Skeletal muscle satellite cell (primary cell): ENCODE data around the gene DDX39B.
A peak's percentile ranks its signal among the peaks of the same experiment; 100 is the strongest.

Experiments
- H3K27me3 ChIP-seq: 2 replicates; pipeline ENCODE4 v1.7.0; 2013; ENCODE audit warnings: low read length; ENCODE audit not compliant: control insufficient read depth, insufficient read depth
- H3K36me3 ChIP-seq: 2 replicates; pipeline ENCODE4 v1.7.0; 2013; ENCODE audit warnings: mild to moderate bottlenecking, control low read depth, low read length; ENCODE audit not compliant: insufficient read depth
- H3K4me1 ChIP-seq: 2 replicates; pipeline ENCODE4 v1.7.0; 2013; ENCODE audit warnings: low read length; ENCODE audit not compliant: control insufficient read depth, insufficient read depth
- H3K4me2 ChIP-seq: 2 replicates; pipeline ENCODE4 v1.7.0; 2013; ENCODE audit warnings: mild to moderate bottlenecking, low read length
- H3K4me3 ChIP-seq: 2 replicates; pipeline ENCODE4 v1.7.0; 2013; ENCODE audit warnings: low read length
- H3K9ac ChIP-seq: 2 replicates; pipeline ENCODE4 v1.7.0; 2013; ENCODE audit warnings: mild to moderate bottlenecking, low read depth, low read length, moderate library complexity
- H3K9me3 ChIP-seq: replicated peaks from 2 replicates; pipeline ENCODE4 v1.7.0; 2013; ENCODE audit warnings: mild to moderate bottlenecking, control low read depth, low read length

Gene DDX39B

DNA sequence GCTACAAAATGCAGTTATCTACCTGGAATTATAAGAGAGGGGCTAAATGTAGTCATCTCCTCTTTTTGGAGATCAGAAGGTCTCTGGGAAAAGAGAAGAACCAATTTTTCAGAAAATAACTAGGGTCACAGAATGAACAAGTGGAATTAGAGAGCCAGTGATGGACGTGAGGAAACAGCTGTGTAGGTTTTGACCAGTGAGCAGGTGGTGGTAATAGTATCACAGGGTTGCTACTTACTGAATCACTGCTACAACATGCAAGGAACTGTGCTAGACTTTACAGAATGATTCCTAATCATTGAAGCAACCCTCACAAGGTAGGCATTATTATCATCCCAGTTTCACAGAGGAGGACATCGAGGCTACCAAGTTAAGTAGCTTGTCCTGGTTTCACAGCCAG is 2.9 kb upstream of the DDX39B start:
- Histone ChIP-seq H3K36me3 (peaks cover 20% of the 10 kb centered on the region), H3K4me2 (no peak overlapping the region), H3K9me3 (no peaks in the 10 kb centered on the region), H3K4me3 (no peak overlapping the region), H3K9ac (no peak overlapping the region), H3K4me1 (peaks cover 29% of the 10 kb centered on the region), H3K27me3 (no peaks in the 10 kb centered on the region)

DNA sequence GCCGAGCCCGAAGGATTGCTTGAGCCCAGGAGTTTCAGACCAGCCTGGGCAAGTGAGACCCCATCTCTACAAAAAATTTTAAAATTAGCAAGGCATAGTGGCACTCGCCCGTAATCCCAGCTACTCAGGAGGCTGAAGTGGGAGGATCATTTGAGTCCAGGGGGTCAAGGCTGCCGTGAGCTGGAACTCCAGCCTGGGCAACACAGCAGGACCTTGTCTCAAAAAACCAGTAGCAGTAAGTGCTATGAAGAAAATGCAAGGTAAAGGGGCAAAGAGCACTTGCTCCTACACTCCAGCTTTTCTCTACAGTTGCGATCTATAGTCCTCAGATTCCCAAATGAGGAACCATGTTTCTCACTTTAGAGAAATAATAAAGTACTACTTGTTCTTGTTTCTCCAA is 1.8 kb upstream of the DDX39B start:
- Histone ChIP-seq H3K4me2 (no peak overlapping the region), H3K4me3 (no peak overlapping the region), H3K4me1 (peaks cover 39% of the 10 kb centered on the region), H3K9me3 (no peaks in the 10 kb centered on the region), H3K36me3 (peaks cover 25% of the 10 kb centered on the region), H3K9ac (no peak overlapping the region), H3K27me3 (no peaks in the 10 kb centered on the region)

DNA sequence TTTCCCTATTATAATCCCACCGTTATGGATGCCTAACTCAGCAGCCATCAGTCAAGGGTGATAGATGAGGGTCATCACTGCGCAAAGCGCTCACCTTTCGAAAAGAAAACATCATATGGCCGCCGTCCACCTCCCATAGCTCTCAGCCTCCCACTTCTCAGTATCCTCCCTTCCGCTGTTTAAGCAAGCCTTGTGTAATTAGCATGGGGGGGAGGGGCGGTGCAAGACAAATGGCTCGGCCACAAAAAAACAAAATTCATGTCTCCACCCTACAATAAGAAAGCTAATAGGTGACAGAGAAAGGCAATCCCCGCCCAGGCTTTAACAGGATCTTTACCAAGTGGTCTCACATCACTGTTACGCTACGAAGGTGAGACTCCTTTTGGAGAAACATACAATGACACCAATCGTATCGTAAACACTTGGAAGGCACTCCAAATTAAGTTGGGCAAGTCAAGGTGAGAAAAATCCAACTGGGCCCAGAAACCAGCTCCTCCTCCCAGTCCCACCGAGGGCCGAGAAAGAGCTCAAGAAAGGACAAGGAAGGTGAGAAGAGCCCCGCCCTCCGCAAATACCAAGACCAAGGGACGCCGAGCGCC is 645 bp downstream of the DDX39B start:
- no peaks in the 10 kb centered on the region for H3K9me3 ChIP-seq
- H3K9ac ChIP-seq = peak overlapping the region; percentile 99
- H3K4me1 ChIP-seq = peaks cover 30% of the 10 kb centered on the region
- H3K36me3 ChIP-seq = peaks cover 49% of the 10 kb centered on the region
- H3K4me3 ChIP-seq = peak overlapping the region; percentile 87
- H3K4me2 ChIP-seq = peak overlapping the region; percentile 92
- no peaks in the 10 kb centered on the region for H3K27me3 ChIP-seq

DNA sequence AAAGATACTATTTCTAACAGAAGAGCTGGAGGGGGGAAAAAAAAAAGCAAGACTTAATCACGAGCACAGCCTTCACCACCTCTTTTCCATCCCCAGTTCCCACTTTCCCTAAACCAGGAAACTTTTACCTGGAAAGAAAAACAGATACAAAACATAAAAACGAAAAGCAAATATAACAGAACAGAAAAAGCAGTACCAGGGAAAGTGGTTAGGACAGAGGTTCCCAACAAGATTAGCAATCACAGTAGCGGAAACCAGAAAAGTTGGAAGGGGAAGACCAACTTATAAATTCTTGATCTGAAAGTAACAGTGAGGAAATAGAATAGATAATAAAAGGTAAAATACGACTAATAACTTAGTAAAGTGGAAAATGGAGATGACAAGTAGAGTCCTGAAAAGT is 1.2 kb downstream of the DDX39B start:
- Histone ChIP-seq H3K9ac (peak overlapping the region; percentile 99), H3K4me3 (peak overlapping the region; percentile 87)

DNA sequence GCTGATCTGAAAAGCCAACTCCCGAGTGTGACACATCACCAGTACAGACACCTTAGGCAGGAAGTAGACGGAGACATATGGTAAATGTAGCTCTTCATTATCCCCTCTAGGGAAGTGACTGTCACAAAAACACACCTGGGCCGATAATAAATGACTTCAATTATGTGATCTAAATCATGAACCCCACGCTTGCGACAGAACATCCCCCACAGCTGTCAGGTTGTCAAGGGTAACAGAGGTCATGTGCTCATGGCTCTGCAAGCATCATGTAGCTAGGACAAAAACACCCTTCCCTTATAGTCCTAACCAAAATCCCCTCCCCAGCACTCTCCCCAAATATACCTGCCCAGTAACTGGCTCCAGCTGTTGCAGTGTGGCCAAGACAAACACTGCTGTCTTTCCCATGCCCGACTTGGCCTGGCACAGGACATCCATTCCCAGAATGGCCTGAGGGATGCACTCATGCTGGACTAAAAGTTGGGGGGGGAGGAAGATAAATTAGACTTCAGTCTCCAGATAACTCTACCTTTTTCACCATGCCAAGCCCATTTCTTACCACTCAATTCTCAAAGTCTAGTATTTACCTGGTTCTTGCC is 2.9 kb downstream of the DDX39B start:
- no peaks in the 10 kb centered on the region for H3K9me3 ChIP-seq
- H3K9ac ChIP-seq = peak overlapping the region; percentile 99
- no peaks in the 10 kb centered on the region for H3K27me3 ChIP-seq
- peak overlapping the region; percentile 87 for H3K4me3 ChIP-seq
- H3K4me2 ChIP-seq = peak overlapping the region; percentile 92
- H3K36me3 ChIP-seq = peaks cover 71% of the 10 kb centered on the region
- H3K4me1 ChIP-seq = peaks cover 26% of the 10 kb centered on the region

More for the DNA sequence above, 1.2 kb downstream of the DDX39B start:
- no peaks in the 10 kb centered on the region for H3K9me3 ChIP-seq
- H3K36me3 ChIP-seq = peaks cover 54% of the 10 kb centered on the region
- H3K4me2 ChIP-seq = peak overlapping the region; percentile 92
- peaks cover 26% of the 10 kb centered on the region for H3K4me1 ChIP-seq
- H3K27me3 ChIP-seq = no peaks in the 10 kb centered on the region

DNA sequence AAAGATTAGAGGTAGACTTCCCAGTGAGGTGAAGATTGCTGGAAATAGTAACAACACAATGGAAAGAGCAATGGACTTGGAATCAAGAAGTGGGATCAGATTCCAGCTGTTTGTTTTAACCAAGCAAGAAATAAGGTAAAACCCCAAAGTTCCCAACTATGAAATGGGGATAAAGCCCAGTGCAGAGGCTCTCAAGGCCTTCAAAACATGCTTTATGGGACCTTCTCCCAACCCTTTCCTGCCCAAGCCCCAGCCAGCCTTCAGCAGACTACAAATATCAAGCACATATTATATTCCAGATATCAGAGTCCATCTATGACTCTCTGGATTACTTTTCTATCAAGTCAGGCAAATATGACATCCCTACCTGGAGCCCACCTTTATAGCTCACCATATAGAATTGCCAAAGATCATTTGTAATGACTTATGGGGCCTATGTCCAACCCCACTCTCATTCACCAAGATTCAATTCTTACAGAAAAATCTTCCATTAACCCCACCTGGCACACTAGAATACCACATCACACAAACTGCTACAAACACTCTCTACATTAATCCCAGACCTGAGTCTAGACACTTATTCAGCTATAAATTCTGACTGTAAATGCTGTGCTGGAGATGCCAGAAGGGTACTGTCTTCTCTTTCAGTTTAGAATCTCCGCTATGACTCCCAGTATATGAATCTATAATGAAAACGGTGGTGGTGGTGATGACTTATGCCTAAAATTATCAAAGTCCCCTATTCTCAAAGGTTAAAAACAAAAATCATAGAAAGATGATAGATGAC is 6.1 kb downstream of the DDX39B start:
- Histone ChIP-seq H3K9me3 (no peaks in the 10 kb centered on the region), H3K36me3 (peaks cover 96% of the 10 kb centered on the region), H3K4me3 (no peak overlapping the region), H3K4me1 (peaks cover 21% of the 10 kb centered on the region), H3K27me3 (no peaks in the 10 kb centered on the region), H3K4me2 (no peak overlapping the region), H3K9ac (no peak overlapping the region)

DNA sequence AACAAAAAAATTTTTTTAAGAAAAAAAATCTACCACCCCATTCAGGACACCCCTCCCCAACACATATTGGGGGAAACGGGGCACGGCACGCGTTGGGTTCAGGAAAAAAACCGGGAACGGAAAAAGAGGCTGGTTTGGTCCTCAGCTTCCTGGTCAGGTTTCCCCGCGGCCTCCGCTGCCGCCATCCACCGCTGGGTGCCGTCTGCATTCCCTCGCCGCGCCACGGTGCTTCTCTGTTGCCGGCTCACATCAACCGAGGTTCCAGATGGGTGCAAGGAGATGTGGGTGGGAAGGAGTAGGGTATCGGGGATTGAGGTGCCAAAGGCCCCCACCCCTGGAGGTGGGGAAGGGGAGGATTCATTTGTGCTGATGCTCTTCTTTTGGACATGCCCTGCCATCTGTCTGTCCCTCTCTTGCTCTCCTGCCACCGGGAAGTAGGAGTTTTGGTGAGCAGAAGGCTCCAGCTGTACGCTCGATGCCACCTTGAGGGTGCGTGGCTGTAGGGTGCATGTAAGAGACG is 7.2 kb downstream of the DDX39B start:
- Histone ChIP-seq H3K9me3 (no peaks in the 10 kb centered on the region), H3K9ac (no peak overlapping the region), H3K4me1 (peaks cover 12% of the 10 kb centered on the region), H3K36me3 (peaks cover 95% of the 10 kb centered on the region), H3K4me3 (no peak overlapping the region), H3K4me2 (no peak overlapping the region), H3K27me3 (no peaks in the 10 kb centered on the region)

DNA sequence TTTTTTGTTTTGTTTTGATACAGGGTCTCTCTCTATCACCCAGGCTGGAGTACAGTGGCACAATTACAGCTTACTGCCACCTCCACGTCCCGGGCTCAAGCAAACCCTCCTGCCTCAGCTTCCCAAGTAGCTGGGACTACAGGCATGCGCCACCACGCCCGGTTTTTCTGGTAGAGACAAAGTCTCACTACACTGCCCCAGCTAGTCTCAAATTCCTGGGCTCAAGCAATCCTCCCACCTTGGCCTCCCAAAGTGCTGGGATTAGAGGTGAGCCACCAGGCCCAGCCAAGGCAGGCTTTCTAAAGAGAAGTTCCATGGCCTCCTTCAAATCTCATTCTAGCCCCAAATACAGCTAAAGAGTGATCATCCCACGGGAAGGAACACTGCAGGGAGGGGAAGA is 7.8 kb downstream of the DDX39B start:
- no peaks in the 10 kb centered on the region for H3K27me3 ChIP-seq

DNA sequence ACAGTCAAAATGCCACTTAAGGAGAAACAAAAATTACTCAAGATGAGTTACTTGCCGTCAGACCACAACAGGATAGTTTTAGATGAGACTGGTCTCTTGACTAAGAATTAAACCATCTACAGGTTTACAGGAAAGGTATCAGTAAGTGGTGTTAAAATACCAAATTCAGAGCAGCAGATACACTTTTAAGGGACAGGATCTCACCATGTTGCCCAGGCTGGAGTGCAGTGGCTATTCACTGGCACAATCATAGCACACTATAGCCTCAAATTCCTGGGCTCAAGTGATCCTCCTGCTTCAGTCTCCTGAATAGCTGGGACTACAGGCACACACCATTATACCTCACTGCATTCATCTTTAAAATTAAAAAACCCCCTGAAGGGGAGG is 8.4 kb downstream of the DDX39B start:
- peaks cover under 1% of the 10 kb centered on the region for H3K4me1 ChIP-seq
- no peaks in the 10 kb centered on the region for H3K27me3 ChIP-seq
- H3K9me3 ChIP-seq = no peaks in the 10 kb centered on the region
- H3K4me2 ChIP-seq = no peak overlapping the region
- no peak overlapping the region for H3K9ac ChIP-seq
- no peak overlapping the region for H3K4me3 ChIP-seq
- H3K36me3 ChIP-seq = peaks cover 87% of the 10 kb centered on the region

More for the DNA sequence above, 7.8 kb downstream of the DDX39B start:
- Histone ChIP-seq H3K9ac (no peak overlapping the region), H3K36me3 (peaks cover 92% of the 10 kb centered on the region), H3K4me3 (no peak overlapping the region), H3K9me3 (no peaks in the 10 kb centered on the region), H3K4me2 (no peak overlapping the region), H3K4me1 (peaks cover 6% of the 10 kb centered on the region)

DNA sequence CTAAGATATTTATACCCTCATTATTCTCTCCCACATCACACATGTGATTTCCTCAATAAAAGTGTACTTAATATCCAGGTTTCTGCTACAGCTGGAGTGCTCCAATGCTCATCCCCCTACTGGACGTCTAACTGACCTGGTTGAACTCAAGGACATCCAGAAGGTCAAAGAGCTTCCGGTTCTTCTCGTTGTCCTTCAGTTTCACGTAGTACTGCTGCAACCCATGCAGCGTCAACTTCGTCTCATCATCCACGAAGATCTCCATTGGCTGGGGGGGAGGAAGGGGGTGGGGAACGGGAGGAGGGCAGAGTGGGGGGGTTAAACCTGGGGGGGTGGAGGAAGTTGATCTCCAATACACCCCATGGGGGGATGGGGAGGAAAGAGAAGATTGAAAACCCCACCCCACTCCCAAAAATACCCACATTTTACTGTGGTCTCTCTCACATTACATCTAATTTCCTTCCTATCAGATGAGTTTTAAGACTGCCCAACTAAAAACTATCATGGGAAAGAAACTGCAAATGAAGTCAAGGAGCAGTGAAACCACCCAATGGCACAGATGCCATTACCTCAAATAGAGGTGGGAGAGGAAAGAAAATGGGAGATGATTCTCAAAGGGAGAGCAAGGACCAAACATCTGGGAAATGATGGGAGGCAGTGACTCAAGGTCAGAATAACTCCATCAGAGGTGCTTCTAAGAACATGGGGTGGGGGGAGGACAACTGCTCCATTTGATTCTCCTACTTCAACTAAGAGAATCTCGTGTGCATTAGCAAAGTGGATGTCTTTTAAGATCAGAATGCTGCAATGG is 9.0 kb downstream of the DDX39B start:
- Histone ChIP-seq H3K4me1 (no peaks in the 10 kb centered on the region), H3K4me3 (no peak overlapping the region), H3K36me3 (peaks cover 81% of the 10 kb centered on the region), H3K9me3 (no peaks in the 10 kb centered on the region), H3K27me3 (no peaks in the 10 kb centered on the region), H3K9ac (no peak overlapping the region), H3K4me2 (no peak overlapping the region)
